Spleen (tissue), 7 donors: ENCODE measurements around the gene POLR3B.

Experiments
- CTCF ChIP-seq, 11 experiments: fragments of 200-600 bp in 7 of 11; fragments of 450-650 bp in 4 of 11; sonication (generic) in 4 of 11; IDR thresholded peaks in 8 of 11; conservative IDR thresholded peaks in 3 of 11; 1 replicate in 7 of 11; 2 replicates in 4 of 11; pipeline versions ENCODE4 v1.4.0 to v1.8.0; 2016 to 2021; ENCODE audit warnings: antibody characterized with exemption in 11 of 11, inconsistent platforms in 4 of 11, mild to moderate bottlenecking in 1 of 11
- POLR2AphosphoS5 ChIP-seq, 3 donors: sonication (generic); formaldehyde crosslinking; IDR thresholded peaks; one replicate each; pipeline ENCODE4 v1.5.1; 2017; ENCODE audit warnings: antibody characterized with exemption in 3 of 3
- donor health status: DM: no; HTN: no; CAD: no; lungs with moderate emphysema.
- donor health status: DM: no; HTN: no; CAD: no.
- donor health status: DM: no; HTN: no; CAD: no.

GRCh38 chr12:106459124-106459523, 101.6 kb downstream of the POLR3B start:
- TF ChIP-seq POLR2AphosphoS5 (IDR thresholded peaks at IDR 0.05) (no peak), CTCF (IDR thresholded peaks at IDR 0.05 in 8 of 11, conservative IDR thresholded peaks at IDR 0.05 in 3 of 11) (no peak)
